Measurements from ENCODE around the gene ZNF724.
"Not testable (repeated sequence)": the region's sequence is repeated elsewhere in the genome, so short reads cannot be mapped to it uniquely, and the experiment has no call there.

ZNF724 gene

DNA sequence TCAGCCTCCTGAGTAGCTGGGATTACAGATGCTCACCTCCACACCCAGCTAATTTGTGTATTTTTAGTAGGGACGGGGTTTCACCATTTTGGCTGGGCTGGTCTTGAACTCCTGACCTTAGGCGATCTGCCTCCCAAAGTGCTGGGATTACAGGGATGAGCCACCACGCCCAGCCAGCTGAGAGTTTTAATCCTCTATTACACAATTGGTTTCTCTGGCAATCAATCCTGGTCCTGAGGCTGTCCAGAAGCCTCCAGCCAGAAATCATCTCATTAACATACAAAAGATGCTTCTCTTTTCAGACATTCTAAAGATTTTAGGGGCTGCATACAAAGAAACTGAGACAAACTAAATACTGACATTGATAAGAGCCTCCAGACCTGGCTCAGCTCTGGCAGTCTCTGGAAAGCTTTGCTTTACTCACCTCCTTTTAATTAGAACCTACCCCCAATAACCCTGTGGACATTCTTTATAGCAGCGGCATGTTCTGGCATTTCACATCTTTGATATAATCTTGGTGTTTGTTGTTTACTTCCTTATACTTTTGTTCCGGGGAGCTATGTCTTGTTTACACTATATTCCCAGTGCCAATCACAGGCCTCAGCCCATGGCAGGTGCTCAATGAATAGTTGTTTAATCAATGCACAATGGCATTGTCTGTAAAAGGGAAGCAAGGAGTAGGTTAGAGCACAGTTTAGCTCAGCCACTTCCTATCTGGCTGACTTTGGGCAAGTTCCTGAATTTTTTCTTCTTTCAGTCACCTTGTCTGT is 4.1 kb upstream of the ZNF724 start:
- Histone ChIP-seq H3K4me1 (no peaks in the 10 kb centered on the region), H3K27me3 (no peaks in the 10 kb centered on the region), H3K36me3 (peaks cover 4% of the 10 kb centered on the region), H3K9me3 (no peaks in the 10 kb centered on the region; the same call in 1 of the 2 replicates), H3K4me3 (ENCODE audit: low read depth, low read length) (no peak overlapping the region)
- DNase-seq = no peak
- TF ChIP-seq, protein P1, sequence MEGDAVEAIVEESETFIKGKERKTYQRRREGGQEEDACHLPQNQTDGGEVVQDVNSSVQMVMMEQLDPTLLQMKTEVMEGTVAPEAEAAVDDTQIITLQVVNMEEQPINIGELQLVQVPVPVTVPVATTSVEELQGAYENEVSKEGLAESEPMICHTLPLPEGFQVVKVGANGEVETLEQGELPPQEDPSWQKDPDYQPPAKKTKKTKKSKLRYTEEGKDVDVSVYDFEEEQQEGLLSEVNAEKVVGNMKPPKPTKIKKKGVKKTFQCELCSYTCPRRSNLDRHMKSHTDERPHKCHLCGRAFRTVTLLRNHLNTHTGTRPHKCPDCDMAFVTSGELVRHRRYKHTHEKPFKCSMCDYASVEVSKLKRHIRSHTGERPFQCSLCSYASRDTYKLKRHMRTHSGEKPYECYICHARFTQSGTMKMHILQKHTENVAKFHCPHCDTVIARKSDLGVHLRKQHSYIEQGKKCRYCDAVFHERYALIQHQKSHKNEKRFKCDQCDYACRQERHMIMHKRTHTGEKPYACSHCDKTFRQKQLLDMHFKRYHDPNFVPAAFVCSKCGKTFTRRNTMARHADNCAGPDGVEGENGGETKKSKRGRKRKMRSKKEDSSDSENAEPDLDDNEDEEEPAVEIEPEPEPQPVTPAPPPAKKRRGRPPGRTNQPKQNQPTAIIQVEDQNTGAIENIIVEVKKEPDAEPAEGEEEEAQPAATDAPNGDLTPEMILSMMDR (IDR thresholded peaks at IDR 0.05; ENCODE audit: low read depth, low read length) = no peak

DNA sequence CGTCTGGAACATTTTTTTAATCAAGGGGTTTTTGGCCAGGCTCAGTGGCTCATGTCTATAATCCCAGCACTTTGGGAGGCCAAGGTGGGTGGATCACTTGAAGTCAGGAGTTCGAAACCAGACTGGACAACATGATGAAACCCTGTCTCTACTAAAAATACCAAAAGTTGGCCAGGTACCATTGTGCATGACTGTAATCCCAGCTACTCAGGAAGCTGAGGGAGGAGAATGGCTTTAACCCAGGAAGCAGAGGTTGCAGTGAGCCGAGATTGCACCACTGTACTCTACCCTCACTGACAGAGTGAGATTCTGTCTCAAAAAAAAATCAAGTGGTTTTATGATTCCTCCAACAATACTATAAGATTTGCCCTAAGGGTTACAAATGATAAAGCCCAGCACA is 3.1 kb upstream of the ZNF724 start:
- not testable (repeated sequence) for H3K9me3 ChIP-seq; DNase-seq; H3K4me1 ChIP-seq; H3K4me3 ChIP-seq (ENCODE audit: low read depth, low read length); H3K36me3 ChIP-seq; H3K27me3 ChIP-seq

GRCh38 chr19:23241419-23241818 is 8.8 kb downstream of the ZNF724 start:
- peaks cover 51% of the 10 kb centered on the region for H3K36me3 ChIP-seq
- TF ChIP-seq, protein P1 (IDR thresholded peaks at IDR 0.05; ENCODE audit: low read depth, low read length) = no peak
- no peak overlapping the region for H3K4me3 ChIP-seq (ENCODE audit: low read depth, low read length)
- no peaks in the 10 kb centered on the region for H3K4me1 ChIP-seq
- H3K27me3 ChIP-seq = no peaks in the 10 kb centered on the region
- DNase-seq = no peak
- H3K9me3 ChIP-seq = no peaks in the 10 kb centered on the region; the same call in 1 of the 2 replicates

GRCh38 chr19:23222998-23223652 is 27.1 kb downstream of the ZNF724 start:
- no peak for DNase-seq
- TF ChIP-seq, protein P1 (IDR thresholded peaks at IDR 0.05; ENCODE audit: low read depth, low read length) = no peak
- Histone ChIP-seq H3K4me1 (no peaks in the 10 kb centered on the region), H3K36me3 (peaks cover 41% of the 10 kb centered on the region), H3K9me3 (peaks cover 11% of the 10 kb centered on the region), H3K27me3 (no peaks in the 10 kb centered on the region), H3K4me3 (ENCODE audit: low read depth, low read length) (no peak overlapping the region)

- TF ChIP-seq, protein P1 (IDR thresholded peaks at IDR 0.05; ENCODE audit: low read depth, low read length) = no peak
Measured at GRCh38 chr19:23203841-23204344, 46.3 kb downstream of the ZNF724 start.

DNA sequence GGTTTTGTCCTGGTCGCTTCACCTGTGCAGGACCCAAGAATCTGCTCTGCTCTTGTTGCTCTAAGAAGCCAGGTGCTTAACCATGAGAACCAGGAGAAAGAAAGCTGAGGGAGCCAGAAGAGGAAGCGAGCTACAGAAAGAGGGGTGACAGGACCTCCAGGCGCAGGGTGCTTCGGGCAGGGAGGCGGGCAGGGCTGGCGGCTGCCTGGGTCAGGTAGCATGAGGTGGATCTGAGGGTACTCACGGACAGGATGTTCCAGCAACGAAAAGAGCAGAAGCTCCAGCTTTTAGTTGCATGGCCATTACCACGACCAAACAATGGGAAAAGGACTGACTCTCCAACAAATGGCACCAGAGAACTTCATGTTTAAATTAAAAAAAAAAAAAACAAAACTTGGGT is 59.9 kb downstream of the ZNF724 start:
- Histone ChIP-seq H3K4me1 (no peaks in the 10 kb centered on the region), H3K9me3 (no peaks in the 10 kb centered on the region), H3K27me3 (no peaks in the 10 kb centered on the region), H3K36me3 (no peaks in the 10 kb centered on the region), H3K4me3 (ENCODE audit: low read depth, low read length) (no peak overlapping the region)
- TF ChIP-seq, protein P1 (IDR thresholded peaks at IDR 0.05; ENCODE audit: low read depth, low read length) = no peak
- no peak for DNase-seq

More at GRCh38 chr19:23203841-23204344, 46.3 kb downstream of the ZNF724 start:
- H3K4me1 ChIP-seq = no peaks in the 10 kb centered on the region
- H3K27me3 ChIP-seq = no peaks in the 10 kb centered on the region
- no peaks in the 10 kb centered on the region for H3K36me3 ChIP-seq
- H3K4me3 ChIP-seq (ENCODE audit: low read depth, low read length) = no peak overlapping the region
- H3K9me3 ChIP-seq = no peaks in the 10 kb centered on the region; the same call in 1 of the 2 replicates
- no peak for DNase-seq
